ENCODE measurements around the gene OIT3.

DNA sequence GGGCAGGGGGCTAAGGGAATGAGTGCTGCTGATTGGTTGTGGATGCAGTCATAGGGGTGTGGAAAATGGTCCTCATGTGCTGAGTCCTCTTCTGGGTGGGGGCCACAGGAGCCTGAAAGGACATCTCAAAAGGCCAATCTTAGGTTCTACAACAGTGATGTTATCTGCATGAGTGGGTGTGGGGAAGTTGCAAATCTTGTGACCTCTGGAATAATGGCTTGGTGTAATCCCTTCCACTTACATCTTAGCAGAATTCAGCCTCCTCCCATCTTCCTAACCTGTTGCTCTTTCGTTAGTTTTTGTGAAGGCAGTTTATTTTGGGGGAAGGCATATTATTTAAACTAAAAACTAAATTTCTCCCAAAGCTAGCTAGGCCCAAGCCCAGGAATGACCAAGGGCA lies 42.0 kb upstream of the OIT3 start:
- TF ChIP-seq, protein P1, sequence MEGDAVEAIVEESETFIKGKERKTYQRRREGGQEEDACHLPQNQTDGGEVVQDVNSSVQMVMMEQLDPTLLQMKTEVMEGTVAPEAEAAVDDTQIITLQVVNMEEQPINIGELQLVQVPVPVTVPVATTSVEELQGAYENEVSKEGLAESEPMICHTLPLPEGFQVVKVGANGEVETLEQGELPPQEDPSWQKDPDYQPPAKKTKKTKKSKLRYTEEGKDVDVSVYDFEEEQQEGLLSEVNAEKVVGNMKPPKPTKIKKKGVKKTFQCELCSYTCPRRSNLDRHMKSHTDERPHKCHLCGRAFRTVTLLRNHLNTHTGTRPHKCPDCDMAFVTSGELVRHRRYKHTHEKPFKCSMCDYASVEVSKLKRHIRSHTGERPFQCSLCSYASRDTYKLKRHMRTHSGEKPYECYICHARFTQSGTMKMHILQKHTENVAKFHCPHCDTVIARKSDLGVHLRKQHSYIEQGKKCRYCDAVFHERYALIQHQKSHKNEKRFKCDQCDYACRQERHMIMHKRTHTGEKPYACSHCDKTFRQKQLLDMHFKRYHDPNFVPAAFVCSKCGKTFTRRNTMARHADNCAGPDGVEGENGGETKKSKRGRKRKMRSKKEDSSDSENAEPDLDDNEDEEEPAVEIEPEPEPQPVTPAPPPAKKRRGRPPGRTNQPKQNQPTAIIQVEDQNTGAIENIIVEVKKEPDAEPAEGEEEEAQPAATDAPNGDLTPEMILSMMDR (IDR thresholded peaks at IDR 0.05), result no peak
- TF ChIP-seq POLR2A (IDR thresholded peaks at IDR 0.05) (no peak), EP300 (IDR thresholded peaks at IDR 0.05) (no peak)

Data from tibial nerve (tissue), 4 donors.